ENCODE data around the gene GALNT11.
"Not testable (repeated sequence)": the region's sequence is repeated elsewhere in the genome, so short reads cannot be mapped to it uniquely, and the experiment has no call there.

DNA sequence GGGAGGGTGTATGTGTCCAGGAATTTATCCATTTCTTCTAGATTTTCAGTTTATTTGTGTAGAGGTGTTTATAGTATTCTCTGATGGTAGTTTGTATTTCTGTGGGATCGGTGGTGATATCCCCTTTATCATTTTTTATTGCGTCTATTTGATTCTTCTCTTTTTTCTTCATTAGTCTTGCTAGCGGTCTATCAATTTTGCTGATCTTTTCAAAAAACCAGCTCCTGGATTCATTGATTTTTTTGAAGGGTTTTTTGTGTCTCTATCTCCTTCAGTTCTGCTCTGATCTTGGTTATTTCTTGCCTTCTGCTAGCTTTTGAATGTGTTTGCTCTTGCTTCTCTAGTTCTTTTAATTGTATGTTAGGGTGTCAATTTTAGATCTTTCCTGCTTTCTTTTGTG, 37.7 kb downstream of the GALNT11 start:
- TF ChIP-seq POLR2A (IDR thresholded peaks at IDR 0.05), result not testable (repeated sequence)
- TF ChIP-seq, protein P1, sequence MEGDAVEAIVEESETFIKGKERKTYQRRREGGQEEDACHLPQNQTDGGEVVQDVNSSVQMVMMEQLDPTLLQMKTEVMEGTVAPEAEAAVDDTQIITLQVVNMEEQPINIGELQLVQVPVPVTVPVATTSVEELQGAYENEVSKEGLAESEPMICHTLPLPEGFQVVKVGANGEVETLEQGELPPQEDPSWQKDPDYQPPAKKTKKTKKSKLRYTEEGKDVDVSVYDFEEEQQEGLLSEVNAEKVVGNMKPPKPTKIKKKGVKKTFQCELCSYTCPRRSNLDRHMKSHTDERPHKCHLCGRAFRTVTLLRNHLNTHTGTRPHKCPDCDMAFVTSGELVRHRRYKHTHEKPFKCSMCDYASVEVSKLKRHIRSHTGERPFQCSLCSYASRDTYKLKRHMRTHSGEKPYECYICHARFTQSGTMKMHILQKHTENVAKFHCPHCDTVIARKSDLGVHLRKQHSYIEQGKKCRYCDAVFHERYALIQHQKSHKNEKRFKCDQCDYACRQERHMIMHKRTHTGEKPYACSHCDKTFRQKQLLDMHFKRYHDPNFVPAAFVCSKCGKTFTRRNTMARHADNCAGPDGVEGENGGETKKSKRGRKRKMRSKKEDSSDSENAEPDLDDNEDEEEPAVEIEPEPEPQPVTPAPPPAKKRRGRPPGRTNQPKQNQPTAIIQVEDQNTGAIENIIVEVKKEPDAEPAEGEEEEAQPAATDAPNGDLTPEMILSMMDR (IDR thresholded peaks at IDR 0.05), result not testable (repeated sequence)

All from thyroid gland (tissue), 4 donors.